ENCODE data around the gene TPPP3. TPM values are rescaled to one million over a fixed set of nuclear protein-coding genes. Genes with fewer than 3 reads are reported as not detected.

The TPPP3 gene
- total and polyA plus RNA-seq, 4 donors = 164 to 371 (median 185) TPM

- Histone ChIP-seq H3K9ac (ENCODE audit: insufficient read depth in 1 of 2, low read length in 2 of 2) (no peak overlapping the region), H3K4me1 (ENCODE audit: control insufficient read depth in 5 of 5, insufficient read depth in 5 of 5, low read length in 5 of 5) (peaks cover 0 to 20% (median 0%) of the 10 kb centered on the region in 5 donors), H3K4me3 (no peak overlapping the region), H3K9me3 (ENCODE audit: control insufficient read depth in 4 of 4, insufficient read depth in 3 of 4, low read length in 3 of 4) (no peaks in the 10 kb centered on the region), H3K27me3 (ENCODE audit: control insufficient read depth in 3 of 3, insufficient read depth in 3 of 3, low read length in 2 of 3) (peaks cover 0 to 2% (median 0%) of the 10 kb centered on the region in 3 donors), H3K36me3 (ENCODE audit: control insufficient read depth in 4 of 4, insufficient read depth in 4 of 4, low read length in 4 of 4) (no peaks in the 10 kb centered on the region), H3K27ac (ENCODE audit: low read depth in 1 of 2, low read length in 1 of 2) (no peak overlapping the region)
- 83 to 86% methylated on average over 3 of the region's 3 CpGs for WGBS, 2 donors
- TF ChIP-seq CTCF (IDR thresholded peaks at IDR 0.05; ENCODE audit: control extremely low read depth, extremely low read depth) = no peak
- ATAC-seq (ENCODE audit: insufficient read depth, low FRiP score) (no peak), DNase-seq (no peak)
Measured at GRCh38 chr16:67419931-67420330, 26.6 kb upstream of the TPPP3 start.

- Histone ChIP-seq H3K9ac (ENCODE audit: insufficient read depth in 1 of 2, low read length in 2 of 2) (no peak overlapping the region), H3K4me3 (no peak overlapping the region), H3K4me1 (ENCODE audit: control insufficient read depth in 5 of 5, insufficient read depth in 5 of 5, low read length in 5 of 5) (peaks cover 0 to 16% (median 2%) of the 10 kb centered on the region in 5 donors), H3K36me3 (ENCODE audit: control insufficient read depth in 4 of 4, insufficient read depth in 4 of 4, low read length in 4 of 4) (no peaks in the 10 kb centered on the region), H3K27ac (ENCODE audit: low read depth in 1 of 2, low read length in 1 of 2) (no peak overlapping the region), H3K9me3 (ENCODE audit: control insufficient read depth in 4 of 4, insufficient read depth in 3 of 4, low read length in 3 of 4) (no peaks in the 10 kb centered on the region), H3K27me3 (ENCODE audit: control insufficient read depth in 3 of 3, insufficient read depth in 3 of 3, low read length in 2 of 3) (peaks cover 0 to 2% (median 0%) of the 10 kb centered on the region in 3 donors)
- DNase-seq (no peak), ATAC-seq (ENCODE audit: insufficient read depth, low FRiP score) (no peak)
- 95 to 96% methylated on average over 3 of the region's 3 CpGs for WGBS, 2 donors
- no peak for TF ChIP-seq CTCF (IDR thresholded peaks at IDR 0.05; ENCODE audit: control extremely low read depth, extremely low read depth)
Measured at GRCh38 chr16:67419502-67419901, 26.2 kb upstream of the TPPP3 start.

GRCh38 chr16:67417333-67418061 is 24.2 kb upstream of the TPPP3 start:
- peaks cover 0 to 3% (median 0%) of the 10 kb centered on the region in 4 donors for H3K36me3 ChIP-seq (ENCODE audit: control insufficient read depth in 4 of 4, insufficient read depth in 4 of 4, low read length in 4 of 4)
- TF ChIP-seq CTCF (IDR thresholded peaks at IDR 0.05; ENCODE audit: control extremely low read depth, extremely low read depth) = no peak
- no peak overlapping the region for H3K27ac ChIP-seq (ENCODE audit: low read depth in 1 of 2, low read length in 1 of 2)
- ATAC-seq (ENCODE audit: insufficient read depth, low FRiP score) (no peak), DNase-seq (no peak)
- no peak overlapping the region for H3K9ac ChIP-seq (ENCODE audit: insufficient read depth in 1 of 2, low read length in 2 of 2)
- no peak overlapping the region for H3K4me3 ChIP-seq
- no peaks in the 10 kb centered on the region for H3K27me3 ChIP-seq (ENCODE audit: control insufficient read depth in 3 of 3, insufficient read depth in 3 of 3, low read length in 2 of 3)
- peaks cover 0 to 10% (median 3%) of the 10 kb centered on the region in 5 donors for H3K4me1 ChIP-seq (ENCODE audit: control insufficient read depth in 5 of 5, insufficient read depth in 5 of 5, low read length in 5 of 5)
- WGBS, 2 donors = 75 to 85% methylated on average over 2 of the region's 2 CpGs
- H3K9me3 ChIP-seq (ENCODE audit: control insufficient read depth in 4 of 4, insufficient read depth in 3 of 4, low read length in 3 of 4) = no peaks in the 10 kb centered on the region

Measured in lung (tissue), 12 donors.